HG02759 (cell line): ENCODE data around the gene ERICH2.
"Not testable (repeated sequence)": the region's sequence is repeated elsewhere in the genome, so short reads cannot be mapped to it uniquely, and the experiment has no call there.

Source experiments
- ATAC-seq: cut with Tn5 transposase; IDR thresholded peaks from one replicate; pipeline ENCODE4 v1.9.1; 2021; ENCODE audit warnings: mild to moderate bottlenecking, moderate library complexity; ENCODE audit not compliant: unreplicated experiment

Gene ERICH2, protein sequence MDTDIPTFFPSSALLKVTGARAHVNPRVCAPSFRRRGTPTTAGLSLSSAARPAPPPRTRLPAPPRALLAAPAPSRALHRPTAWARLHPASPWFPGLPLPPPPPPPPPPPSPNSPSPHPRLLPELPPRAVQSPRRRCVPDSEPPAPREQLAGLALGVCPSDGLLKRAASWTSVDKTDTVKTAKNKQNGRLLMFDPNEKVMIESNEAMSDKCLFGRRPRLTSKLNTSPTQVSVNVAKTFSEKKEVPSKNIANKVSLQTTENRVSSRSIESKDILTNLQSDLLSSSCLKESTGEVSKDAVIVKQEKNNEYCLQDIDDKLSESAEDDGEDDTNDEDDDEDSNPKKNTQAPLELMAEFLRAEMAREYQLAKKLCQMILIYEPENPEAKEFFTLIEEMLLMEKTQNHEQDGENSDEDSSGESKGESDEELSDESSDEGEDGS

DNA sequence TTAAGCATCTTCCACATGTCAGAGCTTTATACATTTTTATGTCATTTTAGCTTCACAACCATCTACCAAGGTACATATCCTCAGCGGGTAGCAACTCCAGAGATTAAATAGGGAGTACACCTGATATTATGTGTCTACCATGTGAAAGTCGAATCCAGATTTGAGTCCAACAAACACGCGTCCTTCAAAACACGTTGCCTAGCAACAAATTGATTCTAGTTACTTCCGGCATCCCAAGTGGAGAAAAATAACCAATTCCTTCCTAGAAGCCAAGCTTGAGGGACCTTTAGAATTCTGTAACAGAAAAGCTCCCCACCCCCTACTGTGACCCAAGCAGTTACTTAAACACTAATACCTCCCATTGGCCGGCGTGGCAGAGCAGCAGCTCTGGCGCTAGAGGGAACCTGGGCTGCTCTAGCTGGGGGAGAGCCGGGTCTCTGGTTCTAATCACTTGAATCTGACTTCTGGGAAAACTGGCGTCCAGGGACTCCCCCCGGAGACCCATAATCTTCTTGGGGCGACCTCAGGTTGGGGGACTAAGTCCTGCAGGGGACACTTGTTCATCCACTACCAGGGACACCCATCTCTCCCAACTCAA is at the start of gene ERICH2:
TSS of gene ERICH2 (plus strand) at position 371 of the 598 bp plus-strand sequence. CDS start 304 bp downstream, outside the sequence.
- peak; percentile 68 for ATAC-seq

DNA sequence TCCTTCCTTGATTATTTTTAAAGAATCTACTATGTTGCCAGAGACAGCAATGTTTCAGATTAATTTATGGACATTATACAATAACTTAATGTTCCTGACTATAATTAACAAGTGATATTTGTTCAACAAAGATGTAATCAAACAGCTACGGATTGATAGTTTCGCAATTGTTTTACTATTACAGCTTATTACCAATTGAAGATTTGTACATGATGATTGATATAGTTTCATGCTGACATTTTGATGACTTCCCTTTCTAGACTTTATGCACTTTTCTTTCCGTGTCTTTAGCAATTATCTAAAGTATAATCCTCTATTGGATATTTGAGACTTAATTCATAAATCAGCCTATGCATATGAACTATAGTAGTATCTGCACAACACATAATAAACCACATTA is 48.5 kb upstream of the ERICH2 start:
- ATAC-seq: no peak

- ATAC-seq: no peak
Observed at GRCh38 chr2:170722301-170722700, 47.9 kb upstream of the ERICH2 start.

- ATAC-seq: no peak
Observed at GRCh38 chr2:170723446-170723958, 46.7 kb upstream of the ERICH2 start.

GRCh38 chr2:170733798-170734600 is 36.2 kb upstream of the ERICH2 start:
- ATAC-seq: no peak

DNA sequence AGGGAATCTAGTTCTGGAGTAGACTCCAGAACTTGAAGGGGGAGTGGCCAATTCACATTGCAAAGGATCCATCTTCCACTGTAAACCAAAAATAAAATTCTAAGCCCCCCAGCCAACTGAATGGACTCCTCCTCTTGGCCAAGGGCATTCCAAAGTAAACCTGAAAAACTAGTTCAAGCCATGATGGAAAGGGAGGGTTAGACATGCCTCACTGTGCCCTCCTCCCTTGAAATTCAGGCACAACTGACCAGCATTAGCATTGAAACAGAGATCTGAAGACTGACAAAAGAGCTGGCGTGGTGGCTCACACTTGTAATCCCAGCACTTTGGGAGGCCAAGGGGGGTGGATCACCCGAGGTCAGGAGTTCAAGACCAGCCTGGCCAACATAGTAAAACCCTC is 35.6 kb upstream of the ERICH2 start:
- not testable (repeated sequence) for ATAC-seq

DNA sequence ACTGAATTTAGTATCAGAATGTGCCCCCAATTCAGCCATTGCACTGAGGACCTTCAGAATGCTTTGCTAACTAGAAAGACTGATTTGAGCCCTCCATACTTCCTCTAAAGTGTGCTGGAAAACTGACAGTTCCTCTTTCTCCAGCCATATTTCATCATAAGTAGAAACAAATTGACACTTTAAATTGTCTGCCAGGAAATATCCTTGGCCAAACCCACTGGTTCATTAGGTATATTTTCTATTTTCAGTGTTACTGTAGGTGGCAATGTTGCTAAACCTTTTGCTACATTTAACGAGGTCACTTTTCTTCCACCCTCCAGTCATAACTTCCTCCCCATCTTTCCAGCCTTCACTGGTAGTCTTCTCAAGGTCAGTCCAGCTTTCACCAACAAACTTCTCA is 33.5 kb upstream of the ERICH2 start:
- ATAC-seq: no peak

GRCh38 chr2:170737406-170737805 is 32.8 kb upstream of the ERICH2 start:
- ATAC-seq: no peak

DNA sequence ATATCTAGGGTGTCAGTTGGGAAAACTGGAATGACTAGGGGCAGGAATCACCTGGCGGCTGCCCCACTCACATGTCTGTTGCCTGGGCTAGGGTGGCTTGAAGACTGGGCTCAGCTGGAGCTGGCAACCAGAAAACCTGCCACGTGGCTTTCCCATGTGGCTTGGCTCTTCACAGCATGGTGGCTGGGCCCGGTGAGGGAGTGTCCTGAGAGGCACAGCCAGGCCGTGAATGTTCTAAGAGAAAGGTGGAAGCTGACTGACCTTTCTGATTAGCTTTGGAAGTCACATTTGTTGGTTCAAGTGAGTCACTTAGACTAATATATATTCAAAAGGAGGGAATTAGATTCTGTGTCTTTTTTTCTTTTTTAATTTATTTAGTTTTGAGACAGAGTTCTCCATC is 32.4 kb upstream of the ERICH2 start:
- ATAC-seq: no peak

DNA sequence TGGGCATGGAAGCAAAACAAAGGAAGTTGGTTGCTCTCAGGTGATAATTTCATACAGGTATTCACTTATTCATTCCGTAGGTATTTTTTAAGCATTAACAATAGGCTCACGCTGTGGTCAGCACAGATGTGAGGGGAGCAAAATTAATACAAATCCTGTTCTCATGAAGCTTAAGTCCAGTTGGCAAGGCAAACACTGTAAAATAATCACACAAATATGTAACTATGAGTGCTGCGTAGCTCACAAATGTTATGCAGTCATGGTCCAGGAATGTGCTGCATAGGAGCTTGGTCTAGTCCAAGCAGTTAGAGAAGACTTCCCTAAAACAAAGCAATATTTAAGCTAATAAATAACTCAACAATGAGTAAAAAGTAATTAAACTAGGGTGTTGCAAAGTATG is 31.1 kb upstream of the ERICH2 start:
- no peak for ATAC-seq

DNA sequence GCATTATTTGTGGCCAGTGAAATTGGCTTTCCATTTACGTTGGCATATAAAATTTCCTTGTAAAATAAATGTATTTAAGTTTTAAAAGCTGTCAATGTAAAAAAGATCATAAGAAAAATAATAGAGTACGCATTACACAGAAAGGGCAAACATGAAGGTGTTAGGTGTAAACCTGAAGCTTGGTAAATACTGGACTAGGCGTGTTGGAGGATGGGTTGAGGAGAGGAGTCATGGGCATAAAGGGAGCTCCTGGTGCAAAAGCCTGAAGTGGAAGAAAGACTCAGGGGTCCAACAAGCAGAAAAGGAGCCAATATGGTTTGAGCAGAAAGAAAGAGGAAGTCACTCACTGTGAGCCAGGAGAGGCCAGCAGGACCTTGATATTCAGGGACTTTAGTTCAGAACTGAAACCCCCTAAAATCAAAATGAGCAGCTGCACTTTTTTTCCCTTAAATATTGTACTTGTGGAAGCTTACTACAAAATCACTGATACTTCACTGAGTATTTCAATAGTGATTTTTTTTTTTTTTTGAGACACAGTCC is 30.6 kb upstream of the ERICH2 start:
- no peak for ATAC-seq

GRCh38 chr2:170740660-170741059 is 29.5 kb upstream of the ERICH2 start:
- ATAC-seq: no peak

GRCh38 chr2:170742000-170742399 is 28.2 kb upstream of the ERICH2 start:
- no peak for ATAC-seq

DNA sequence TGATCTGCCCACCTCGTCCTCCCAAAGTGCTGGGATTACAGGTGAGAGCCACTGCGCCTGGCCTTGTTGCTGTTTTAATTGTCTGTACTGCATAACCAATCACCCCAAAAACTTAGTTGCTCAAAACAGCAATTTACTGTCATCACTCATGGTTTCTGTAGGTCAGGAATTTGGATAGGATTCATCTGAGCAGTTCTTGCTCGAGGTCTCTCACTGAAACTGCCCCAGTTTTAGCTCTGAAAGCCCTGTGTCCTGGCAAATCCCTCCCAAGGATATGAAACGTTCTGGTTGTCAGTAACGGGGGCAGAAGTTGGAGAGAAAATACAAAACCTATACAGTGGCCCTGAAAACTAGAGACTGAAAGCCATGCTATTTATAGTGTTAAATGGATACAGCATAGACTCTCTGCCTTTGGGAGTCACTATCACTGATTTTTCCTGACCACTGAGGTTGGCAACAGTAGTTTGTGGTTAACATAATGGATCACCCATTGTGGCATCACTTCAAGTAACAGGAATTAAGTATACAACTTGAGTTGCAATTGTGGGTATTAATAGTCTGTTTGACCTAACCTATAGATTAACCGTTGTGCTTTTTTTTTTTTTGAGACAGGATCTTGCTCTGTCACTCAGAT is 27.2 kb upstream of the ERICH2 start:
- no peak for ATAC-seq

DNA sequence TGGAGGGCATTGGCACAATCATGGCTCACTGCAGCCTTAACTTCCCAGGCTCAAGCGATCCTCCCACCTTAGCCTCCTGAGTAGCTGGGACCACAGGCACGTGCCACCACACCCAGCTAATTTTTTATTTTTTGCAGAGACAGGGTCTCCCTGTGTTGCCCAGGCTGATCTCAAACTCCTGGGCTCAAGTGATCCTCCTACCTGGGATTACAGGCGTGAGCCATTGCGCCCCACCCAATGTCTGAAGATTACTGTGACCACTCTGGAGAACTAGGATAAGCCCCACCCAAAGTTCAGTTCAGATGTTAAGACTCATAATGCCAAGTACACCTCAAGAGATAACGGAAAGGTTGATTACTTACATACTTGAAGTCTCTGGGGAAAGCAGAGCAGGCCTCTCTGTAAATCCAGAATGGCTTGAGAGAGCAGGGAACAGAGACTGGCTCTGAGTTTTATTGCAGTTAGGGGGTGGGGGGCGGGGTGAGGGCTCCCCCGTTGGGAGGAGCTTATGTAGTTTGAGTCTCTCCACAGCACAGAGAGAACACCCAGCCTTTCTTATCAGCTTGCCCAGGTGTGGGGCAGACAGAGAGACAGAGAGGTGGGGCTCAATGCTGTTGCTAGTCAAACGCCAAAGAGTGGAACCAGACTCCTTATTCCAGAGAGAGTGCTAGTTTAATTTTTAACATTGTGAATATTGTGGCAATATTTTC is 26.5 kb upstream of the ERICH2 start:
- no peak for ATAC-seq

DNA sequence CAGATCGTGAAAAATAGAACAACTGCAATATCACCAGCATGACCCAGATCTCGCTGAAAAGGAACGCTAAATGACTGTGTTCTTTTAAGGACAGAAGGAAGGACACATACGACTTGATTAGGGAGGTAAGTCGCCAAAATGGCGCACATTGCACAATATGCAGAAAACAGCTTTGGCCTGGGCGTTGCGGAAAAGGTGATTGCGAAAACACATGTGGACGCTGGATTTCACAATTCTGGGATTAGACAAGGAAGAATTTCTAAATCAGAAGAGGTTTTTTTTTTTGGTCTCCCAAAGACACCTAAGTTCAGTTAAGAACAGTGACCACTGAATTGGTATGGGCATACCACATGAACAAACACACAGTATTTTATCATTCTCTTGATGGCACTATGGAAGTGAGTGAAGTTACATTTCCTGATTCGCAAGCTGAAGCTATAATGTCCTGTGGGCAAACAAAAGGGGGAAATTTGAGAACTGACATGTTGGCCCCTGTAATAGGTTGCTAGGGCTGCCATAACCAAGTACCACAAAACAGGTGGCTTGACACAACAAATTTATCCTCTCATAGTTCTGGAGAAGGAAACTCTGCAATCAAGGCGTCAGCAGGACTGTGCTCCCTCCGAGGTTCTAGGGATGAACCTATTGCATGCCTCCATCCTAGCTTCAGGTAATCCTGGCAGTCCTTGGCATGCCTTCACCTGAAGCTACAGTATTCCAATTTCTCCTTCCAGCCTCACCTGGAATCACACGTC is 25.8 kb upstream of the ERICH2 start:
- ATAC-seq: no peak

- ATAC-seq: no peak
Observed at GRCh38 chr2:170745305-170745704, 24.9 kb upstream of the ERICH2 start.

DNA sequence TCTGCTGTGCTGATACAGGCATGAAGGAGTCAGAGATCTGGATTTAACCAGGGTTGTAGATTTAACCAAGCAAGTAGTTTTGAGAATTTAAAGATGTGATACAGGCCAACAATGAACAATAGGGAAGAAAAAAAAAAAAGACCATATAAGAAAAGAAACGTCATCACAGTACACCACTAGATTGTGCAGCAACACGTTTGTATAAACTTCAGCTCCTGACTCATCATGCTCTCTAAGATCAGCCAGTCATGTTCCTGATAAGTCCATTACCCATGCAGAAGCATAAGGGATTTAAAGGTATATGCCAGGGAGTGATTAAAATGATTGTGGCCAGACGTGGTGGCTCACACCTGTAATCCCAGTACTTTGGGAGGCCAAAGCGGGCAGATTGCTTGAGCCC is 22.3 kb upstream of the ERICH2 start:
- no peak for ATAC-seq

DNA sequence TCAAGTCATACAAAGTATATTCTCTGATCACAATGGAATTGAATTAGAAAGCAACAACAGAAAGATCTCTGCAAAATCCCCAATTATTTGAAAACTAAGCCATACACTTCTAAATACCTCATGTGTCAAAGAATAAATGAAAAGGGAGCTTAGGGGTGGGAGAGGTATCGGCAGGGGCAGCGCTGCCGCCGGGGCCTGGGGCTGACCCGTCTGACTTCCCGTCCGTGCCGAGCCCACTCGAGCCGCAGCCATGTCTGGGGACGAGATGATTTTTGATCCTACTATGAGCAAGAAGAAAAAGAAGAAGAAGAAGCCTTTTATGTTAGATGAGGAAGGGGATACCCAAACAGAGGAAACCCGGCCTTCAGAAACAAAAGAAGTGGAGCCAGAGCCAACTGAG is 18.6 kb upstream of the ERICH2 start:
- not testable (repeated sequence) for ATAC-seq
